ENCODE results near the gene SYDE1. TPM values are rescaled to one million over a fixed set of nuclear protein-coding genes. Genes with fewer than 3 reads are reported as not detected.

SYDE1 gene
- total RNA-seq, 3 donors from 2014 or later (not counting 1 experiment from before 2014, with no cell fraction given), result not detected

GRCh38 chr19:15156391-15156790 is 49.2 kb downstream of the SYDE1 start:
- intact Hi-C loops (cut with micrococcal nuclease), result no loop called here
- WGBS (ENCODE audit: insufficient coverage), result 96% methylated on average over 4 of the region's 4 CpGs
- H3K27ac Mint-ChIP-seq, result no peak overlapping the region
- no peaks in the 10 kb centered on the region for H3K9me3 Mint-ChIP-seq
- TF ChIP-seq CTCF (IDR thresholded peaks at IDR 0.05), result no peak
- ATAC-seq, result no peak
- Histone ChIP-seq H3K36me3 (ENCODE audit: control insufficient read depth, insufficient read depth, low read length) (no peaks in the 10 kb centered on the region), H3K27ac (ENCODE audit: low read length) (no peak overlapping the region), H3K4me3 (ENCODE audit: low read length) (no peak overlapping the region), H3K4me1 (ENCODE audit: control insufficient read depth, insufficient read depth, low read length) (no peaks in the 10 kb centered on the region), H3K9me3 (ENCODE audit: control insufficient read depth, insufficient read depth, low read length) (peaks cover 4% of the 10 kb centered on the region), H3K27me3 (ENCODE audit: control insufficient read depth, insufficient read depth, low read length) (no peaks in the 10 kb centered on the region)
- H3K4me3 Mint-ChIP-seq, result no peak overlapping the region
- H3K4me1 Mint-ChIP-seq, result no peaks in the 10 kb centered on the region
- DNase-seq, result no peak
- peaks cover 0 to 12% of the 10 kb centered on the region in 2 donors for H3K27me3 Mint-ChIP-seq (ENCODE audit: low read depth in 2 of 2)
- H3K36me3 Mint-ChIP-seq, result no peaks in the 10 kb centered on the region

- no peaks in the 10 kb centered on the region for H3K27me3 ChIP-seq (ENCODE audit: control insufficient read depth, insufficient read depth, low read length)
- H3K4me3 ChIP-seq (ENCODE audit: low read length), result no peak overlapping the region
- Mint-ChIP-seq H3K27ac (no peak overlapping the region), H3K27me3 (ENCODE audit: low read depth in 2 of 2) (no peaks in the 10 kb centered on the region), H3K9me3 (no peaks in the 10 kb centered on the region), H3K36me3 (no peaks in the 10 kb centered on the region), H3K4me3 (no peak overlapping the region), H3K4me1 (no peaks in the 10 kb centered on the region)
- H3K4me1 ChIP-seq (ENCODE audit: control insufficient read depth, insufficient read depth, low read length), result no peaks in the 10 kb centered on the region
- H3K27ac ChIP-seq (ENCODE audit: low read length), result no peak overlapping the region
- peaks cover under 1% of the 10 kb centered on the region for H3K9me3 ChIP-seq (ENCODE audit: control insufficient read depth, insufficient read depth, low read length)
- WGBS (ENCODE audit: insufficient coverage), result 59% methylated on average over 3 of the region's 3 CpGs
- no peaks in the 10 kb centered on the region for H3K36me3 ChIP-seq (ENCODE audit: control insufficient read depth, insufficient read depth, low read length)
- ATAC-seq (no peak), DNase-seq (no peak)
- intact Hi-C loops (cut with micrococcal nuclease), result no loop called here
- no peak for TF ChIP-seq CTCF (IDR thresholded peaks at IDR 0.05)
Measured at GRCh38 chr19:15159251-15159650, 52.0 kb downstream of the SYDE1 start.

- H3K36me3 Mint-ChIP-seq, result no peaks in the 10 kb centered on the region
- WGBS (ENCODE audit: insufficient coverage), result 91% methylated on average over 42 of the region's 42 CpGs
Measured at GRCh38 chr19:15161028-15161984, 54.1 kb downstream of the SYDE1 start.

More at GRCh38 chr19:15161028-15161984, 54.1 kb downstream of the SYDE1 start:
- H3K36me3 ChIP-seq (ENCODE audit: control insufficient read depth, insufficient read depth, low read length), result no peaks in the 10 kb centered on the region
- H3K9me3 ChIP-seq (ENCODE audit: control insufficient read depth, insufficient read depth, low read length), result peaks cover 16% of the 10 kb centered on the region
- H3K27ac ChIP-seq (ENCODE audit: low read length), result no peak overlapping the region
- no peaks in the 10 kb centered on the region for H3K4me1 ChIP-seq (ENCODE audit: control insufficient read depth, insufficient read depth, low read length)
- Mint-ChIP-seq H3K4me3 (no peak overlapping the region), H3K27ac (no peak overlapping the region), H3K4me1 (no peaks in the 10 kb centered on the region), H3K27me3 (ENCODE audit: low read depth in 2 of 2) (no peaks in the 10 kb centered on the region), H3K9me3 (no peaks in the 10 kb centered on the region)
- TF ChIP-seq CTCF (IDR thresholded peaks at IDR 0.05), result no peak
- H3K4me3 ChIP-seq (ENCODE audit: low read length), result no peak overlapping the region
- DNase-seq, result peak in 1 of 2 donors; percentile 19
- no peak for ATAC-seq
- no peaks in the 10 kb centered on the region for H3K27me3 ChIP-seq (ENCODE audit: control insufficient read depth, insufficient read depth, low read length)
- intact Hi-C loops (cut with micrococcal nuclease), result no loop called here

Other genes starting within 250 kb of the SYDE1 start
- gene OR7A17, start 221.3 kb upstream of the SYDE1 start, total RNA-seq, result not detected
- gene OR7C2, start 165.9 kb upstream of the SYDE1 start, total RNA-seq, result not detected
- not detected for gene SLC1A6, start 127.5 kb upstream of the SYDE1 start, total RNA-seq
- gene CASP14, start 57.9 kb upstream of the SYDE1 start, total RNA-seq, result not detected
- gene OR1I1, start 25.2 kb upstream of the SYDE1 start, total RNA-seq, result not detected
- gene NOTCH3, start 93.6 kb downstream of the SYDE1 start, total RNA-seq, result under 1 TPM in 2 of 3 donors, not detected in 1; 0.25 to 0.26 TPM
- gene EPHX3, start 125.0 kb downstream of the SYDE1 start, total RNA-seq, result not detected
- 100 to 1,000 TPM in 1 of 3 donors, 10 to 100 TPM in 2; 91.9 to 116 (median 98.3) TPM for gene BRD4, start 225.1 kb downstream of the SYDE1 start, total RNA-seq

Measured in natural killer cell (primary cell).